Stimulated activated CD8-positive, alpha-beta memory T cell treated with anti-CD3 and anti-CD28 coated beads, Interleukin-12 subunit alpha, Interleukin-12 subunit beta, amount 100 ng/mL, for 1 hour (primary cell): ENCODE results near the gene TMEM231.
"Not testable (repeated sequence)": the region's sequence is repeated elsewhere in the genome, so short reads cannot be mapped to it uniquely, and the experiment has no call there.

Source experiments
- DNase-seq: peaks from one replicate; pipeline ENCODE4 v3.0.0-alpha.2; 2020; ENCODE audit warnings: low read depth

TMEM231 gene, protein sequence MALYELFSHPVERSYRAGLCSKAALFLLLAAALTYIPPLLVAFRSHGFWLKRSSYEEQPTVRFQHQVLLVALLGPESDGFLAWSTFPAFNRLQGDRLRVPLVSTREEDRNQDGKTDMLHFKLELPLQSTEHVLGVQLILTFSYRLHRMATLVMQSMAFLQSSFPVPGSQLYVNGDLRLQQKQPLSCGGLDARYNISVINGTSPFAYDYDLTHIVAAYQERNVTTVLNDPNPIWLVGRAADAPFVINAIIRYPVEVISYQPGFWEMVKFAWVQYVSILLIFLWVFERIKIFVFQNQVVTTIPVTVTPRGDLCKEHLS

GRCh38 chr16:75555707-75556430 is at the start of gene TMEM231:
TSS of gene TMEM231 (minus strand) at chr16:75556252. CDS start at chr16:75556209, 43 bp downstream.
- DNase-seq: peak; percentile 92

DNA sequence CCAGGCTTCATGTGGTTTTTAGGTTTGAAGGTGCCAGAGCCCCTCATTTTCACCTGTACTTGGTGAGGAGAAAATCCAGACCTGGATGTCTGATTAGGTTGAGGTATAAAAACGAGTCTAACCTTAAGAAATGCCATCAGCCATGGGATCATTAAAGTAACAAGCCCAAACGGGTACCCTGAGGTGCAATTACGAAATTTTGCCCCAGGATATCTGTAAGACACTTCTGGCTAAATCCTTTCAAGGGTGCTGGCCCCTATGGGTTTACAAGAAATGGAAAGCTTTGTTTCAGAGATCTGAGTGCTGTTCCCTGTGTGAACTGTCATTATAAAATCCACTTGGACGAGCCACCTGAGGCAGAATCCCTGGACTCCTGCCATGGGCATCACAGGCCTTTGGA is 47.2 kb upstream of the TMEM231 start:
- DNase-seq: no peak

DNA sequence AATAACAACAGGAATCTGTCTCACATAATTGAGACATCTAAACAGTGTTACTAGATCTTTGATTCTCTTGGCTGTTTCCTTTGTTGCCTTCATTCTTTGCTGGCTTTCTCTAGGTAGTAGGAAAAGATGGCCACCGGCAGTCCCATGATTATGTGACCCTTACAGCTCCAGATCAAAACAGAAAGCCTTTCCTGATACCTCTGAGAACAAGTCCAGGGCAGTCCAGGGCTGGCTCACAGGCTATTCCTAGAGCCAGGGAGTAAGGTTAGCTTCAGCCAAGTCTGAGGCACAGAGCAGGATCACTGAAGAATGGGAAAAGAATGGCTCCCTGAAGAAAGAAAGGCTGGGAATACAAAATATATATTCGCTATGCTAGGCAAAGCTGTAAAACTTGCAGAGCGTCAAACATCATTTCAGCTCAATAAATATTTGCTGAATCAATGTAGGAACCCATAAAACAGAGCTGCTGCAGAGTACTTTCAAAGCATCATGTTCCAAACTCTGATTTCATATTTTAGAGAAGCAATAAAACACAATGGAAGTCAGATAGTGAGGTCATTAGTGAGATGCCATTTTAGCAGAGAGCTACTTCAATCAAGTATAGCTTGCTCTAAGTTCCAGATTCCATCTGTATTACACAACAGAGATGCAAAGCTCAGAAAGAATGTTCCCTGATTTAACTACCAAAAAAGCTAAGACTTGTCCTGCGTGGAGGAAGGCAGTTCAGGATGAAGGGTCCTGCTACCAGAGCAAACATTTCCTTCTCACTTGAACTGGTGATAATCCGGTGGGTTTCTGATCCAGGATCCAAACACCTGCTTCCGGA is 43.6 kb upstream of the TMEM231 start:
- DNase-seq: no peak

DNA sequence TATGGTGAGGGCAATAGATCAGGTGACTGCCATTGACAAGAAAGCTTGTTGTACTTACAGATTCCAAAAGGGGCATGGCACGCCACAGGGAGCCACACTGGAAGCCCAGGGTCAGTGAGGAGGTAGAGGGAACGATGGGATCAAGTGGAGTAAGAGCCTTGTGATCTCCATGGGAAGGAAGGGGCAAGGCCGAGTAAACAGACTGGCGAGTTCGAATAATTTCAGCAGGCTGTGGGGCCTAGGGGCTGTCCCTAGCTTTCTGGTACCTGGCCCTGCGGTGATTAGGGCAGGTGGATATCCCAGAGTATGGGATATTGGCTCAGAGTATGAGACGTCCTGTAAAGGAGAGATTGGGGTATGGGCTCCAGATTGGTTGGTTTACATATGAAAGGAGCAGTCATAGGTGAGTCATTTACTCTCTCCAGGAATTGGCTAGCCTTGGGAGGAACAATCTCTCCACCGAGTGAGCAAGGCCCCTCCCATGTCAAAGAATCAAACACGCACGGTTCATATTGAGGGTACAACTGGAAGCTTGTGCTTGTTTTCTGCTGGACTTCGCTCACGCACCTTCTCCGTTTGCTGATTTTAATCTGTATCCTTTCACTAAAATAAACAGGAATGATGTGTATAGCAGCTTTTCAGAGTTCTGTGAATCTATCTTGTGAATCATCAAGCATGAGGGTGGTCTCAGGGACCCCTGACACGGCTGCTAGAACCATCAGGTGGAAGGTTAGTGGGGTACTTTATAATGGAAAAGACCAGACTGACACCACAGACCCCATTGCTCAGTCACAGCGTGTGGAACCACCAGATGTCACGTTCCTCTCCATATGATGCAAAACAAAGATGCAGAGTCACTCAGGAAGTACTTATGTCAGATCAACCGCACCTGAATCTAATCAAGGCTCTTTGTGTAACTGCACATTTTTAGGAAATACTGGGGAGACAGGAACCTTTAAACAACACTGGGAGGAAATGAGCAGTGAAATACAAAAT is 38.1 kb upstream of the TMEM231 start:
- DNase-seq: no peak

DNA sequence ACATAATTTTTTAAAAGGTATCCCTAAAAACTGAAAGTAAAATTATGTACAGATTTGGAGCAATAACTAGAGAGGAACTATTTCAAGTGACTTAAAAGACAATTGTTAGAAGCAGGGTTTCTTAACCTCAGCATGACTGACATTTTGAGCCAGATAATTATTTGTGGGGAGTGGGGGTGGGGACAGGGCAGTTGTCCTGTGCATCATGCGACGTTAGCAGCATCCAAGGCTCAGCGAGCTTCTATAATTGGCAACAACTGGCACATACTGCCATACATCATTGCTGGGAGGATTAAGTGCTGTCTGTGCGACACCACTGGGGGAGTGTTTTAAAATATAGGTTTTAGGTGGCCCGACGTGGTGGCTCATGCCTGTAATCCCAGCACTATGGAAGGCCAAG is 37.3 kb upstream of the TMEM231 start:
- DNase-seq: no peak

DNA sequence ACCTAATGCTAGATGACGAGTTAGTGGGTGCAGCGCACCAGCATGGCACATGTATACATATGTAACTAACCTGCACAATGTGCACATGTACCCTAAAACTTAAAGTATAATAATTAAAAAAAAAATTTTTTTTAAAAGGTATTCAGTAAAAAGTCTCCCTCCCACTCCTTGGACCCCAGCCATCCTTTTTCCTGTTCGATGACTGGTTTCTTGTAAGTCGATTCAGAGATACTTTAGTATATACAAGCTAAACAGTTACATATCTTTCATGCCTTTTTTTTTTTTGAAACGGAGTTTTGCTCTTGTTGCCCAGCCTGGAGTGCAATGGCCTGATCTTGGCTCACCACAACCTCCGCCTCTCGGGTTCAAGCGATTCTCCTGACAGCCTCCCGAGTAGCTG is 35.9 kb upstream of the TMEM231 start:
- not testable (repeated sequence) for DNase-seq

DNA sequence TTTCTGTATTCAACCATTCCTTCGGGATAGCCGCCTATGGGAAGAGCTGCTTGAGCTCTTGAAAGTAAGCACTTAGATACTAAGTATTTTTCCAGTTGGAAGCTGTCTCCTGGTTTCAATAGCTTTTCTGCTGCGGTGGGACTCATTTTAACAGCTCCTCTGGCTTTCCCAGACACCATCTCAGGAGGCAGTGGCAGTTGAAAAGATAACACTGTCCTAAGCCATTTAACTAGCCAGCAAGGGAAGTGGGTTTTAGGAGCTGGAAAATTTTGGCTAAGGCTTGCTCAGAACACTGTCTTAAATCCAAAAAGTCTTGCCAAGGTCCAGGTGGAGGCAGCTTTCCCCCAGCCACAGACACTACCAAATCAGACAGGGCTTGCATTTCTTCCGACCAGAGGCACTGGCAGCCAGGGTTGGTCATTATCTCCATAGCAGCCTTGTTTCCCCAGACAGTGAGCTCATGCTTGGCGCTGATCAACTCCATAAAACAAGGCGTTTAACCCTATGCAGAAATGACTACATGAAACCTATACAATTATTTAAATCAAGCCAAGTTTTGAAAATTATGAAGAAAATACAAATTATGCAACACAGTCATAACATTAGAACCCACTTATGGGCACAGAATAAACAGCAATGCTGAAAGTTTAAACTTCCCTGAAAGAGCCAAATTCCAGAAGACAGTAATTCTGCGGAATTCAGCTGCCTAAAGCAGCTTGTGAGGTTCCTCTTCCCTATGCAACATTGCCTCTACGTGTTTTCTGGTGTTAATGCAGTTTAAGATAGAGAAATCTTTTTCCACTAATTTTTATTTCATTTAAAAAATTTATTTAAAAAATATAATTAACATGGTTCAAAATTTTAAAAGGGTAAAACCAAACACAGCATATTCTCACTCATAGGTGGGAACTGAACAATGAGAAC is 35.1 kb upstream of the TMEM231 start:
- no peak for DNase-seq

DNA sequence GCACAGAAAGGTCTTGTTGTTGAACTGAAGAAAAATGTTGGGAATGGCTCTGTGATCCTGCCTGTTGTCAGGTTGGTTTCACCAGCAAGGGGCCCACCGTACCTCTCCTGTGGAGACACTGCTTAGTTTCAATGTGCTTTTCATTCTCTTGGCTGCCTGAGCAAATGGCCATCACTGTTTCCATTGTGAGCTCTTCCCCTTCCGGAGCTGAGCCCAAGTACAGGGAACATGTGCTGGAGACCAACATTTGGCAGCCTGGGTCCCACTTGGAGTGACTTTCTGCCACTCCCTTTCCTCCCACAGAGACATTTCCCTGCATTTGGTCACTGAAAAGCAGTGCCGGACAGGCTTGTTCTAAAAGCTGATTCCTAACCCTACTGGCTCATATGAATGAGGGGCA is 33.3 kb upstream of the TMEM231 start:
- no peak for DNase-seq

DNA sequence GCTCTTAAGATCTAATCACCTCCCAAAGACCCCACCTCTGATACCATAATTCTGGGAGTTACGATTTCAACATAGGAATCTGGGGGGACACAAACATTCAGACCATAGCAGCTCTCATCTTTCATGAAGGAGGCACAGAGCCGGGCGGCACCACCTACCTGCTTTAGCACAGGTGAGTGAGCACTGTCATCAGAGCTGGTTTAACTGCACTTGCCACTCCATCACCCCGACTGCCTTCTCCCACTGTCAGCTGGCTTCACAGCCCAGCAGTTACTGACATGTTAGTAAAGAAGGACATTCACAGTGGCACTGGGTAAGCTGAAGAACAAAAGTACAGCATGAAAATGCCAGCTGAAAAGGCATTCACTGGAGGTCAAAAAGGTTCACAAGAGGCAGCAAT is 32.7 kb upstream of the TMEM231 start:
- no peak for DNase-seq

DNA sequence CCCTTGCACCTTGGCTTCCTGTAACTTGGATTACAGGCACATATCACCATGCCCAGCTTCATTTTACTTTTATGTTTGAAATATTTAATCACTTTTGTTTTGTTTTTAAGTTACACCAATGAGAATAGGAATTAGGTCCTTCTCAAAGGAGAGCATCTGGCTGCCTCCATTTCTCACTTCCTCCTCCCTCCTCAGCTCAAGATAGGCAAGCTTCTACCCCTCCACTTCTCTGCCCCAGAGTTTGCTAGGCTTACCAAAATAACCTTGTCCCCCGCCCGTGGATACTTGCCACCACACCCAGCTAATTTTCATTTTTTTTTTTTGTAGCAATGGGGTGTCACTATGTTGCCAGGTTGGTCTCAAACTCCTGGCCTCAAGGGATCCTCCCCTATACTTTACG is 28.1 kb upstream of the TMEM231 start:
- DNase-seq: no peak

DNA sequence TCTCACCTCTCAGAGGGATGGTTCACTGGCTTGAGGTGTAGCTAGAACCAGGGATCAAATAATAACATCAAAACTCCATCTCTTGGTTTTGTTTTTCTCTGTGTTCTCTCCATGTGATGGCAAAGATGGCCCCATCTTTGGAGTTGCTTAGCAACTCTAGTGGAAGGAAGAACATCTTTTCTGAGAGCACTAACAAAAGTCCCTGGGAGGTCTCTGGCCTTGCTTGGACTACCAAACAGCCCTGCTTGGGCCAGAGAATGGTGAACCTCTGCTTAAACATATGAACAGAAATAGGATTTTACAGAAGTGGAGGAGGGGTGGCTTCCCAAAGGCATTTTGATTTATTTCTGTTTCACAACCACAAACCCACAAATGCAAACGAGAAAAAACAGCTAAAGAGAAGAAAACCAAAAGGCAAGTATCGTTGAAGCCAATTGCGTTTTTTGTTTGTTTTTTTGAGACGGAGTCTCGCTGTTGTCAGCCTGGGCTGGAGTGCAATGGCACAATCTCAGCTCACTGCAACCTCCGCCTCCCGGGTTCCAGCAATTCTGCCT is 23.3 kb upstream of the TMEM231 start:
- no peak for DNase-seq

GRCh38 chr16:75578725-75579124 is 22.7 kb upstream of the TMEM231 start:
- DNase-seq: no peak

DNA sequence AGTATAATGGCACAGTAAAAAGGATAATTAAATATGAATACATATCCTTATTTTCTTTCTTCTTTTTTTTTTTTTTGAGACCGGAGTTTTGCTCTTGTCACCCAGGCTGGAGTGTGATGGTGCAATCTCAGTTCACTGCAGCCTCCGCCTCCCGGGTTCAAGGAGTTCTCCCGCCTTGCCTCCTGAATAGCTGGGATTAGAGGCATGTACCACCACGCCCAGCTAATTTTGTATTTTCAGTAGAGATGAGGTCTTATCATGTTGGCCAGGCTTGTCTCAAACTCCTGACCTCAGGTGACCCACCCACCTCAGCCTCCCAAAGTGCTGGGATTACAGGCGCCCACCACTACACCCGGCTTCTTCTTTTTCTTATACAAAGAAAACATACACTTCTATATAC is 22.2 kb upstream of the TMEM231 start:
- no peak for DNase-seq

DNA sequence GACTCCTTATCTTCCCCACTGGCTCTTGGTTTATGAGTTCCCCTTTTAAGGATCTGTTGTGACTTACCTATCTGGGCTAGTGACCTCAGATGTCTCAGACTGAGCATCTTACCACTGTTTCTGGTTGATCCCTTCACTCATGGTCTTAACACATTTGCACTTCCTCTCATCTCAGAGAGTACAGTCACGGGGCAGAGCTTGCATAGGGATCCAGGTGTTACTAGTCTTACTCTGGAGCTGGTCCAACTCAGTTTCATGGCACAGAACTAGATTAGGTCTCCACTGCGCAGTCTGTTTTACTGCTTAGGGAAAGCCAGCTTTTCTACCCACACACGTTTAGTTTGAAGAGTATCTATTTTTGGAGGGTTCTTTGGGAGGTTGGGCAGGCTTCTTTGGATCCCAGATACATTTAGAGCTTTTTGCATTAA is 20.3 kb upstream of the TMEM231 start:
- no peak for DNase-seq

DNA sequence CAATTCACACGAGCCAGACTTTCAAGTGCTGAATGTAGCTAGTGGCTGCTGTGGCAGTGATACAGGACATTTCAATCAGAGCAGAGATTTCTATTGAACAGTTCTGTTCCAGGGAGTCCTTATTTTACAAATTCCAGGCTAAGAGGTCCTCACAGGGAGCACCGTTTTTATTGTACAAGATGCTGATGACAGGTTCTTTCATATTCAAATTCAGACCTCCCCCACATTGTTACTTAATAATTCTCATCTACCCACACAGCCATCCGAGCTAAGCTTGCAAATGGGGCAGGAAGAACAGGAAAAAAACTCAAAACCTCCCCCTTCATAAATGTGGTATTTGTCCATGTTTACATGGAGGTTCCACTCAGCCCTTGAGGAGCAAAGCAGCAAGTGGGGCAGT is 19.9 kb upstream of the TMEM231 start:
- DNase-seq: no peak

GRCh38 chr16:75573955-75574354 is 17.9 kb upstream of the TMEM231 start:
- DNase-seq: no peak

- DNase-seq: no peak
These were observed 17.0 kb upstream of the TMEM231 start for GRCh38 chr16:75572864-75573542.

DNA sequence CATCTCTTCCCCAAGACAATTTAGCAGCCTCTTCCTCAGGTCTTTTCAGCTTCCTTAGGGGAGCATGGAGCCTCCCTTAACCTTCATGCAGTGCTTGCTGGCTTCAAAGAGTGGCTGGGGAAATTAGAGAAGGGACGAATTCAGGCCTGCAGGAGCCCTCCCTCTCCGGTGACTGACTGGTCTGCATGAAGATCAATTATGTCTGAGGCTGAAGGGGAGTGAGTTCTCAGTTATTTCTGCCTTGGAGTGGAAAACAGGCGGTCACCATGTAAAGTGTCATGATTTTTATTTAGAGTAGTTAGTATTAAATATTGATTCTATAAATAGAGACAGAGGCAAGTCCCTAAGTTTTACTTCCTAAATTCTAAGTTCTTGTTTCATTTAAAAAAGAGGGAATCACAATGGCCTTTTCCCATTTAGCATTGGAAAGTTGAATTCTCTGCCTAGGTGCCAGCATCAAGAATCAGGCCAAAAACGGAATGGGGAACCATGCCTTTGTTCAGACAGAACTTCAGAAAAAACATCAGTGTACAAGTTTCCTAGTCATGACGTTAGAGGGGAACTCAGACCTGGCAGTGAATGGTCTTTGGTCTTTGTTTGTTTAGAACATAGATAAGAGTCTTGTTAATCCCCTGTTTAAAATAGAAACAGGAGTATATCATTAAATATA is 14.5 kb upstream of the TMEM231 start:
- no peak for DNase-seq

- DNase-seq: no peak
These were observed 11.9 kb upstream of the TMEM231 start for GRCh38 chr16:75567911-75568310.
